Duodenal mucosa (tissue), 2 donors: ENCODE data around the gene REC114.
"Not testable (repeated sequence)": the region's sequence is repeated elsewhere in the genome, so short reads cannot be mapped to it uniquely, and the experiment has no call there.

Experiments used
- H3K27ac ChIP-seq: one replicate; pipeline ENCODE4 v1.7.0; 2013; ENCODE audit warnings: low read depth, low read length
- H3K27me3 ChIP-seq, 2 donors: one replicate each; pipeline ENCODE4 v1.7.0; 2013; ENCODE audit warnings: low read length in 2 of 2, control low read depth in 1 of 2; ENCODE audit not compliant: insufficient read depth in 2 of 2, control insufficient read depth in 1 of 2
- H3K36me3 ChIP-seq, 2 donors: one replicate each; pipeline ENCODE4 v1.7.0; 2013; ENCODE audit warnings: low read length in 2 of 2, control low read depth in 1 of 2; ENCODE audit not compliant: insufficient read depth in 2 of 2, control insufficient read depth in 1 of 2
- H3K4me1 ChIP-seq, 2 donors: one replicate each; pipeline ENCODE4 v1.7.0; 2013; ENCODE audit warnings: low read length in 2 of 2, control low read depth in 1 of 2; ENCODE audit not compliant: insufficient read depth in 2 of 2, control insufficient read depth in 1 of 2
- H3K4me3 ChIP-seq, 2 donors: one replicate each; pipeline ENCODE4 v1.7.0; 2013; ENCODE audit warnings: low read length in 2 of 2, low read depth in 1 of 2
- H3K9ac ChIP-seq, 2 donors: one replicate each; pipeline ENCODE4 v1.7.0; 2013; ENCODE audit warnings: low read length in 2 of 2, low read depth in 1 of 2
- H3K9me3 ChIP-seq, 2 donors: one replicate each; pipeline ENCODE4 v1.7.0; 2013; ENCODE audit warnings: low read length in 2 of 2, control low read depth in 1 of 2; ENCODE audit not compliant: control insufficient read depth in 1 of 2

Gene REC114

DNA sequence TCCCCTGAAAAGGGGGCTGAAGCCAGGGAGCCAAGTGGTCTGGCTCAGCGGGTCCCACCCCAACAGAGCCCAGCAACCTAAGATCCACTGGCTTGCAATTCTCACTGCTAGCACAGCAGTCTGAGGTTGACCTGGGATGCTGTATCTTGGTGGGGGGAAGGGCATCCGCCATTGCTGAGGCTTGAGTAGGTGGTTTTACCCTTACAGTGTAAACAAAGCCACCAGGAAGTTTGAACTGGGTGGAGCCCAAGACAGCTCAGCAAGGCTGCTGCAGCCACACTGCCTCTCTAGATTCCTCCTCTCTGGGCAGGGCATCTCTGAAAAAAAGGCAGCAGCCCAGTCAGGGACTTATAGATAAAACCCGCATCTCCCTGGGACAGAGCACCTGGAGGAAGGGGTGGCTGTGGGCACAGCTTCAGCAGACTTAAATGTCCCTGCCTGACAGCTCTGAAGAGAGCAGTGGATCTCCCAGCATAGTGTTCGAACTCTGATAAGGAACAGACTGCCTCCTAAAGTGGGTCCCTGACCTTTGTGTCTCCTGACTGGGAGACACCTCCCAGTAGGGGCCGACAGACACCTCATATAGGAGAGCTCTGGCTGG lies 5.3 kb downstream of the REC114 start:
- not testable (repeated sequence) for H3K9ac ChIP-seq, H3K9me3 ChIP-seq, H3K4me1 ChIP-seq, H3K27ac ChIP-seq, H3K36me3 ChIP-seq, H3K4me3 ChIP-seq, H3K27me3 ChIP-seq

DNA sequence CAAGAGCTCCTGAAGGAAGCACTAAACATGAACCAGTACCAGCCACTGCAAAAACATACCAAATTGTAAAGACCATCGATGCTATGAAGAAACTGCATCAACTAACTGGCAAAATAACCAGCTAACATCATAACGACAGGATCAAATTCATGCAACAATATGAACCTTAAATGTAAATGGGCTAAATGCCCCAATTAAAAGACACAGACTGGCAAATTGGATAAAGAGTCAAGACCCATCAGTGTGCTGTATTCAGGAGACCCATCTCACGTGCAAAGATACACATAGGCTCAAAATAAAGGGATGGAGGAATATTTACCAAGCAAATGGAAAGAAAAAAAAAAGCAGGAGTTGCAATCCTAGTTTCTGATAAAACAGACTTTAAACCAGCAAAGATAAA lies 7.0 kb downstream of the REC114 start:
- not testable (repeated sequence) for H3K4me1 ChIP-seq, H3K27me3 ChIP-seq, H3K4me3 ChIP-seq, H3K36me3 ChIP-seq, H3K27ac ChIP-seq, H3K9ac ChIP-seq, H3K9me3 ChIP-seq

GRCh38 chr15:73454096-73454495 lies 11.1 kb downstream of the REC114 start:
- Histone ChIP-seq H3K4me1 (peaks cover 7 to 23% of the 10 kb centered on the region in 2 donors), H3K9ac (no peak overlapping the region), H3K27me3 (no peaks in the 10 kb centered on the region)

DNA sequence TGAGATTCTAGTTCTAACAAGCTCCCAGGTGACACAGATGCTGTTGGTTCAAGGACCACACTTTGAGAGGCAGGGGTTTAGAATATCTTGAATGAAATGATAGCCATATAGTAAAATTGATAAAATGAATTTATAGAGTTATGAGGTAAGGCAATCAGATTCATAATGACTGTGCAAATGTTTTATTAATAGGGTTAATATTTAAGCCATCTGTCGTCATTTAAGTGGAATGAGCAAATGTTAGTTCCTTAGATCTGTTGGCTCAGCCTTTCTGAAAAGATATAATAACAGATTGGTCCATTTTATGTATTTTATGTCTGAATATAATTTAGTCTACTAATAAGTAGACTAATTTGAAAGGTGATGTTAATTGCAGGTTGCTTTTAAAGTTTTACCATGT lies 12.9 kb downstream of the REC114 start:
- Histone ChIP-seq H3K36me3 (no peaks in the 10 kb centered on the region), H3K4me3 (no peak overlapping the region), H3K9me3 (peaks cover 0 to 3% of the 10 kb centered on the region in 2 donors), H3K9ac (no peak overlapping the region), H3K27me3 (no peaks in the 10 kb centered on the region), H3K27ac (no peak overlapping the region), H3K4me1 (peaks cover 7 to 23% of the 10 kb centered on the region in 2 donors)

More at GRCh38 chr15:73454096-73454495, 11.1 kb downstream of the REC114 start:
- H3K27ac ChIP-seq: no peak overlapping the region
- H3K9me3 ChIP-seq: peaks cover 0 to 3% of the 10 kb centered on the region in 2 donors
- H3K36me3 ChIP-seq: no peaks in the 10 kb centered on the region
- no peak overlapping the region for H3K4me3 ChIP-seq

DNA sequence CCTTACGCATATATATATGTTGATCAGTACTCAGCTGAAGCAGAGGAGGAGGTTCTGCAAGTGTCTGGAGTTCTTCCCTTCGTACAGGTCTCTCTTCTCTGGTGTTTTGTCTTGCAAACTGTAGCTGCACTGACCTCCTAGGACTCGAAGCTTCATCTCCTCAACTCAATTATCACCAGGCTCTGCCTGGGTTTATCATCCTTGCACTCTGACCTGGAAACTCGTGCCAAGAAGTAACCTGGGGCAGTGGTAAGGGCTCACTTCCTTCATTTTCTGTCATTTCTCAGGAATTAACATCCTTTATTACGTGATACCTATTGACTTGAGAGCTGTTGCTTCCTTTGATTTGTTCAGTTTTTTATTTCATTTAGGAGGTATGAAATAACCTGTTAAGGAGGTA lies 14.4 kb downstream of the REC114 start:
- H3K27ac ChIP-seq: no peak overlapping the region

GRCh38 chr15:73460662-73461061 lies 17.7 kb downstream of the REC114 start:
- Histone ChIP-seq H3K9ac (no peak overlapping the region), H3K9me3 (no peaks in the 10 kb centered on the region), H3K27me3 (no peaks in the 10 kb centered on the region), H3K36me3 (no peaks in the 10 kb centered on the region), H3K27ac (no peak overlapping the region), H3K4me3 (no peak overlapping the region), H3K4me1 (peaks cover 7 to 22% of the 10 kb centered on the region in 2 donors)

More for the DNA sequence above, 14.4 kb downstream of the REC114 start:
- Histone ChIP-seq H3K4me3 (no peak overlapping the region), H3K27me3 (no peaks in the 10 kb centered on the region), H3K36me3 (no peaks in the 10 kb centered on the region), H3K9ac (no peak overlapping the region), H3K9me3 (no peaks in the 10 kb centered on the region), H3K4me1 (peaks cover 7 to 23% of the 10 kb centered on the region in 2 donors)

GRCh38 chr15:73464602-73465001 lies 21.6 kb downstream of the REC114 start:
- Histone ChIP-seq H3K4me3 (no peak overlapping the region), H3K4me1 (no peaks in the 10 kb centered on the region), H3K36me3 (no peaks in the 10 kb centered on the region), H3K9me3 (no peaks in the 10 kb centered on the region), H3K9ac (no peak overlapping the region), H3K27me3 (no peaks in the 10 kb centered on the region), H3K27ac (no peak overlapping the region)

GRCh38 chr15:73467758-73468157 lies 24.8 kb downstream of the REC114 start:
- Histone ChIP-seq H3K4me3 (no peak overlapping the region), H3K27me3 (no peaks in the 10 kb centered on the region), H3K36me3 (no peaks in the 10 kb centered on the region), H3K27ac (no peak overlapping the region), H3K9ac (no peak overlapping the region), H3K4me1 (no peaks in the 10 kb centered on the region), H3K9me3 (no peaks in the 10 kb centered on the region)

- Histone ChIP-seq H3K4me3 (no peak overlapping the region), H3K9ac (no peak overlapping the region), H3K9me3 (peaks cover 0 to 3% of the 10 kb centered on the region in 2 donors), H3K36me3 (no peaks in the 10 kb centered on the region), H3K27me3 (peaks cover 0 to 5% of the 10 kb centered on the region in 2 donors), H3K27ac (no peak overlapping the region), H3K4me1 (no peaks in the 10 kb centered on the region)
These were observed 31.8 kb downstream of the REC114 start for GRCh38 chr15:73474785-73475184.

- no peak overlapping the region for H3K4me3 ChIP-seq
- H3K9me3 ChIP-seq: peaks cover 0 to 3% of the 10 kb centered on the region in 2 donors
- no peaks in the 10 kb centered on the region for H3K4me1 ChIP-seq
- no peaks in the 10 kb centered on the region for H3K36me3 ChIP-seq
- no peak overlapping the region for H3K27ac ChIP-seq
- H3K27me3 ChIP-seq: peaks cover 0 to 5% of the 10 kb centered on the region in 2 donors
- no peak overlapping the region for H3K9ac ChIP-seq
These were observed 33.8 kb downstream of the REC114 start for GRCh38 chr15:73476704-73477216.
